Lower leg skin (tissue), 4 donors: ENCODE results near the gene ESF1. TPM values are rescaled to one million over a fixed set of nuclear protein-coding genes. Genes with fewer than 3 reads are reported as not detected.

Source experiments
- DNase-seq, 2 donors: peaks; one replicate each; pipeline ENCODE4 v3.0.0-alpha.2; 2019; ENCODE audit warnings: low spot score in 2 of 2
- H3K4me3 ChIP-seq: fragments of 200-600 bp; sonication (generic); 2 replicates; pipeline ENCODE4 v1.5.1; 2017; ENCODE audit warnings: mild to moderate bottlenecking, low read depth; ENCODE audit not compliant: poor library complexity, severe bottlenecking
- POLR2A ChIP-seq, 2 donors: fragments of 450-650 bp; IDR thresholded peaks; one replicate each; pipeline ENCODE4 v1.6.1; 2016 to 2017; ENCODE audit warnings: antibody characterized with exemption in 2 of 2, mild to moderate bottlenecking in 1 of 2, moderate library complexity in 1 of 2
- WGBS, 2 donors: methylation state at CpG; one replicate each; pipeline ENCODE4 v1.1.5; 2018; 5-methylcytosine and 5-hydroxymethylcytosine counted together
- intact Hi-C: fragments of 100-400 bp; cut with DNase I; formaldehyde crosslinking; loops from one replicate; pipeline ENCODE4 v1.15.0; 2023; ENCODE audit warnings: low total_unique reads
- total RNA-seq, 4 donors: library from RNA; depleted of rRNA; stranded (reverse); fragments of >200 nt; gene quantifications; one replicate each; pipeline ENCODE4 v1.1.0, GENCODE V29; 2016
- TF ChIP-seq, protein P1 (sequence below), 3 donors: fragments of 450-650 bp; IDR thresholded peaks; one replicate each; pipeline ENCODE4 v1.5.1; 2016; ENCODE audit warnings: antibody characterized with exemption in 3 of 3, mild to moderate bottlenecking in 3 of 3, moderate library complexity in 2 of 3

The ESF1 gene, protein sequence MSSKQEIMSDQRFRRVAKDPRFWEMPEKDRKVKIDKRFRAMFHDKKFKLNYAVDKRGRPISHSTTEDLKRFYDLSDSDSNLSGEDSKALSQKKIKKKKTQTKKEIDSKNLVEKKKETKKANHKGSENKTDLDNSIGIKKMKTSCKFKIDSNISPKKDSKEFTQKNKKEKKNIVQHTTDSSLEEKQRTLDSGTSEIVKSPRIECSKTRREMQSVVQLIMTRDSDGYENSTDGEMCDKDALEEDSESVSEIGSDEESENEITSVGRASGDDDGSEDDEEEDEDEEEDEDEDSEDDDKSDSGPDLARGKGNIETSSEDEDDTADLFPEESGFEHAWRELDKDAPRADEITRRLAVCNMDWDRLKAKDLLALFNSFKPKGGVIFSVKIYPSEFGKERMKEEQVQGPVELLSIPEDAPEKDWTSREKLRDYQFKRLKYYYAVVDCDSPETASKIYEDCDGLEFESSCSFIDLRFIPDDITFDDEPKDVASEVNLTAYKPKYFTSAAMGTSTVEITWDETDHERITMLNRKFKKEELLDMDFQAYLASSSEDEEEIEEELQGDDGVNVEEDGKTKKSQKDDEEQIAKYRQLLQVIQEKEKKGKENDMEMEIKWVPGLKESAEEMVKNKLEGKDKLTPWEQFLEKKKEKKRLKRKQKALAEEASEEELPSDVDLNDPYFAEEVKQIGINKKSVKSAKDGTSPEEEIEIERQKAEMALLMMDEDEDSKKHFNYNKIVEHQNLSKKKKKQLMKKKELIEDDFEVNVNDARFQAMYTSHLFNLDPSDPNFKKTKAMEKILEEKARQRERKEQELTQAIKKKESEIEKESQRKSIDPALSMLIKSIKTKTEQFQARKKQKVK
- 10 to 100 TPM in 3 of 4 donors, 1 to 10 TPM in 1; 9.5 to 11.1 (median 10.8) TPM for total RNA-seq

DNA sequence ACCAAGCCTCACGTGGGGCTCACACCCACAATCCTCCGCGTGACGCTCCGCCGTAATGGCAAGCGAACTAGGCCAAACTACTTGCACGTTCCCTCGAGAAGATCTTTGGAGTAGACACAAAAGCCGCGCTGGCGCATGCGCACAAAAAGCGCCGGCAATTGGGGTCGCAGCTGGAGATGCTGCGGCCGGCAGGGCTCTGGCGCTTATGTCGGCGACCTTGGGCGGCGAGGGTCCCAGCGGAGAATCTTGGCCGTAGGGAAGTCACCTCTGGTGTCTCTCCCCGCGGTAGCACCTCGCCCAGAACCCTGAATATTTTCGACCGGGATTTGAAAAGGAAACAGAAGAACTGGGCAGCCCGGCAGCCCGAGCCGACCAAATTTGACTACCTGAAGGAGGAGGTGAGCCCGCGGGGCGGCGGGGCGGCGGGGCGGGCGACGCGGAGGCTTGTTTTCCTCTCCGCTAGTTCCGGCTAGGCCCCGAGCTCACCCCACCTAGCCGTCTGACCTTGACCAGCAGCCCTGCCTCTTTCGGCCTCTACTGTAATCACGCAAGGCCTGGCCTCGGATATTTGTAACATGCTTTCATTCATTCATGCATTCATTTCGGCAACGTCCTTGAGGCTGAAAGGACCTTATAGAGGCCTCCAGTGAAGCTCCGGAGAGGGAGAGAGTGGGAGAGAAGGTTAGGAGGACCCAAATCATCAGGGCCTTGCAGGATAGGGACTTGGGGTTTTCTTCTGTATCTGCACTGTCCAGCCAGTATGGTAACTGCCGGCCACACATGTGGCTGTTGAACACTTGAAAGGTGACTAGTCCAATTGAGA lies at the start of gene ESF1, which contains the start of gene NDUFAF5:
ESF1 (minus strand) TSS at position 27 of the 823 bp plus-strand sequence. CDS start 1,779 bp downstream, outside the sequence.
NDUFAF5 (plus strand) TSS at position 136 of the 823 bp plus-strand sequence; CDS start at position 177, 41 bp downstream.
- H3K4me3 ChIP-seq, result peak within 1 kb of the TSS; percentile 96
- intact Hi-C loops, result no loop called here
- TF ChIP-seq POLR2A (IDR thresholded peaks at IDR 0.05), result no peak
- TF ChIP-seq, protein P1, sequence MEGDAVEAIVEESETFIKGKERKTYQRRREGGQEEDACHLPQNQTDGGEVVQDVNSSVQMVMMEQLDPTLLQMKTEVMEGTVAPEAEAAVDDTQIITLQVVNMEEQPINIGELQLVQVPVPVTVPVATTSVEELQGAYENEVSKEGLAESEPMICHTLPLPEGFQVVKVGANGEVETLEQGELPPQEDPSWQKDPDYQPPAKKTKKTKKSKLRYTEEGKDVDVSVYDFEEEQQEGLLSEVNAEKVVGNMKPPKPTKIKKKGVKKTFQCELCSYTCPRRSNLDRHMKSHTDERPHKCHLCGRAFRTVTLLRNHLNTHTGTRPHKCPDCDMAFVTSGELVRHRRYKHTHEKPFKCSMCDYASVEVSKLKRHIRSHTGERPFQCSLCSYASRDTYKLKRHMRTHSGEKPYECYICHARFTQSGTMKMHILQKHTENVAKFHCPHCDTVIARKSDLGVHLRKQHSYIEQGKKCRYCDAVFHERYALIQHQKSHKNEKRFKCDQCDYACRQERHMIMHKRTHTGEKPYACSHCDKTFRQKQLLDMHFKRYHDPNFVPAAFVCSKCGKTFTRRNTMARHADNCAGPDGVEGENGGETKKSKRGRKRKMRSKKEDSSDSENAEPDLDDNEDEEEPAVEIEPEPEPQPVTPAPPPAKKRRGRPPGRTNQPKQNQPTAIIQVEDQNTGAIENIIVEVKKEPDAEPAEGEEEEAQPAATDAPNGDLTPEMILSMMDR (IDR thresholded peaks at IDR 0.05), result peak in 1 of 3 donors; percentile 11
- WGBS, 2 donors, result 1% methylated on average over 54 of the region's 54 CpGs
- DNase-seq, result peak; percentile 97 to 99

DNA sequence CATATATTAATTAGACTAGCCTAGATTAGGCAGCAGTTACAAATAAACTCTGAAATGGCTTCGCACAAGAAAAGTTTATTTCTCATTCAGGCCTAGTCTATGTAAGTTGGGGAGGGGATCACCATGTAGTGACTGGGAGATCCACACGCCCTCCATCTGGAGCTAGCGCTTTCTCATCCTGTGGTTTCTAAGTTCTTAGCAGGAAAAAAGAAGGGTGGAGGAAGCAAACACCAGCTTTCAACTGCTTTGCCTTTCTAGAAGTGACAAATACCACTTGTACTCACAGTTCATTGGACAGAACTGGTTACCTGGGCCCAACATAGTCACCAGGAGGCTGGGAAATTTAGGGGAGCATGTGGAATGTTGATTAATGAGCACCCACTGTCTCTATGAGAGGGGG lies 46.8 kb upstream of the ESF1 start:
- intact Hi-C loops, result no loop called here
- no peak overlapping the region for H3K4me3 ChIP-seq
- TF ChIP-seq POLR2A (IDR thresholded peaks at IDR 0.05), result no peak
- TF ChIP-seq, protein P1 (IDR thresholded peaks at IDR 0.05), result no peak
- WGBS, 2 donors, result 82 to 90% methylated on average over 3 of the region's 3 CpGs
- DNase-seq, result no peak

DNA sequence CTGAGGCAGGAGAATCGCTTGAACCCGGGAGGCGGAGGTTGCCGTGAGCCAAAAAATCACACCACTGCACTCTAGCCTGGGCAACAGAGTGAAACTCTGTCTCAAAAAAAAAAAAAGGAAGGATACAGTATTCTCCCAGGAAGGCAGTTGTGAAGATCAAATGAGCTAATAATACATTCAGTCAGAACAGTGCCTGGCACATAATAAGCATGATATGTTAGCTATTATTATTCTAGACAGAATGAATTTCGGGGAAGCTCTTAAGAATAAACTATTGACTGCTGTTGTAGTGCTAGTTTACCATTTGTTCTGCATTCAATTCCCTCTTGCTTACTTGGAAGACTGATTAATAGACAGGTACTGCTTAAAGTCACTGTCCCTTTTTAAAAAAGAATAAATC lies 40.7 kb upstream of the ESF1 start:
- TF ChIP-seq, protein P1 (IDR thresholded peaks at IDR 0.05), result no peak
- TF ChIP-seq POLR2A (IDR thresholded peaks at IDR 0.05), result no peak
- 69 to 86% methylated on average over 4 to 5 of the region's 5 CpGs for WGBS, 2 donors
- intact Hi-C loops, result no loop called here
- H3K4me3 ChIP-seq, result no peak overlapping the region
- DNase-seq, result no peak

DNA sequence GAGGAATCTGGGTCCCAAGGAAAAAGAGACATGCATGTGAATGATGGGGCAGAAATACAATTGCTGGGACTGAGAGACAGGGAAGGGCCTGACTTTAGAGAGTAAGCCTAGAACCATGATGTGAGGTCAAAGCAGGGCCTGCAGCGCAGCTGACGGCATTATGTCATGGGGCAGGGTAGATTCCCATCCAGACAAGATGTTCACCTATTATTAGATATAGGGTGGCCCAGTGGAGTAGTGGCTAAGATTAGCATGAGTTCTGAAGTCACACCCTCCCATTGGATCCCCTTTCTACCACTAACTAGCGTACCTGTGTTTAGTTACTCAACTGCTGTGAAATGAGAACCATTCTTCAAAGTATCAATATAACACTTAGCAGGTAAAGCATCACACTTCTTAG lies 39.7 kb upstream of the ESF1 start:
- WGBS, 2 donors, result 94 to 100% methylated on average over 3 of the region's 3 CpGs
- TF ChIP-seq, protein P1 (IDR thresholded peaks at IDR 0.05), result no peak
- no peak for TF ChIP-seq POLR2A (IDR thresholded peaks at IDR 0.05)
- intact Hi-C loops, result no loop called here
- no peak overlapping the region for H3K4me3 ChIP-seq
- DNase-seq, result no peak

DNA sequence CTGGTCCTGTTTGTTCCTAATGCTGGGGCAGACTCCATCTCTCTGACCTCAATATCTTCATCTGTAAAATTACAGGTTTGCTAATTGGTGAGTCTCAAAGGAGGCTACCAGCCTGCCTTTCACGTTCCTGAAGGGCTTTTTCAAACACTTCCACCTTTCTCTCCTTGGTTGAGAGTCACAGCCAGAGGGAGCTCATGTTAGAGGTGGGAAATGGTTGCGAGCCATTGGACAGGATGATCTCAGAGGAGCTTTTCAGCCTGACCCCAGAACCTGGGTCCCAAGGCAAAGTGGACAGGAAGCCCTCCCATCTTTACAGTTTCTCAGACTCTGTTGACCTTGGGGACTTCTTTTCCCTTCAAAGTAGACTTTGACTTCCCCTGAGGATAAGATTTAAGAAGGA lies 37.7 kb upstream of the ESF1 start:
- TF ChIP-seq, protein P1 (IDR thresholded peaks at IDR 0.05), result no peak
- TF ChIP-seq POLR2A (IDR thresholded peaks at IDR 0.05), result no peak
- intact Hi-C loops, result no loop called here
- 73 to 78% methylated on average over 2 of the region's 2 CpGs for WGBS, 2 donors

More for the DNA sequence above, 37.7 kb upstream of the ESF1 start:
- DNase-seq, result no peak
- H3K4me3 ChIP-seq, result no peak overlapping the region
